Activated CD4-positive, alpha-beta T cell treated with anti-CD3 and anti-CD28 coated beads, Interleukin-2, amount 10 ng/mL, durations not matched to agents 7 days and 5 days (primary cell): ENCODE data around the gene TRIM36. TPM values are rescaled to one million over a fixed set of nuclear protein-coding genes. Genes with fewer than 3 reads are reported as not detected.

Experiments used
- CTCF ChIA-PET: fragments of 350-600 bp; sonication (Branson Sonifier 250); formaldehyde crosslinking; loops from one replicate; lab custom pipeline; 2021; ENCODE audit warnings: antibody characterized with exemption; lab: Charles Lee
- POLR2A ChIA-PET: fragments of 350-600 bp; sonication (Branson Sonifier 250); formaldehyde crosslinking; loops from one replicate; lab custom pipeline; 2021; ENCODE audit warnings: antibody characterized with exemption; lab: Charles Lee
- DNase-seq: peaks from one replicate; pipeline ENCODE4 v3.0.0-alpha.2; 2020
- H3K27ac Mint-ChIP-seq: one replicate; pipeline ENCODE4 v1.8.0; 2021; ENCODE audit warnings: mild to moderate bottlenecking, moderate library complexity, mixed read lengths
- H3K27me3 Mint-ChIP-seq: one replicate; pipeline ENCODE4 v1.8.0; 2021; ENCODE audit warnings: mixed read lengths
- H3K36me3 Mint-ChIP-seq: one replicate; pipeline ENCODE4 v1.8.0; 2021; ENCODE audit warnings: low read depth, mixed read lengths
- H3K4me1 Mint-ChIP-seq: one replicate; pipeline ENCODE4 v1.8.0; 2021; ENCODE audit warnings: mixed read lengths
- H3K4me3 Mint-ChIP-seq: one replicate; pipeline ENCODE4 v1.8.0; 2021; ENCODE audit warnings: mild to moderate bottlenecking, moderate library complexity, mixed read lengths
- H3K9me3 Mint-ChIP-seq: one replicate; pipeline ENCODE4 v1.8.0; 2021; ENCODE audit warnings: mixed read lengths
- total RNA-seq, 2 experiments: library from RNA; stranded (reverse); gene quantifications; one replicate each; pipeline ENCODE4 v1.2.3, GENCODE V29; 2021

Gene TRIM36, protein sequence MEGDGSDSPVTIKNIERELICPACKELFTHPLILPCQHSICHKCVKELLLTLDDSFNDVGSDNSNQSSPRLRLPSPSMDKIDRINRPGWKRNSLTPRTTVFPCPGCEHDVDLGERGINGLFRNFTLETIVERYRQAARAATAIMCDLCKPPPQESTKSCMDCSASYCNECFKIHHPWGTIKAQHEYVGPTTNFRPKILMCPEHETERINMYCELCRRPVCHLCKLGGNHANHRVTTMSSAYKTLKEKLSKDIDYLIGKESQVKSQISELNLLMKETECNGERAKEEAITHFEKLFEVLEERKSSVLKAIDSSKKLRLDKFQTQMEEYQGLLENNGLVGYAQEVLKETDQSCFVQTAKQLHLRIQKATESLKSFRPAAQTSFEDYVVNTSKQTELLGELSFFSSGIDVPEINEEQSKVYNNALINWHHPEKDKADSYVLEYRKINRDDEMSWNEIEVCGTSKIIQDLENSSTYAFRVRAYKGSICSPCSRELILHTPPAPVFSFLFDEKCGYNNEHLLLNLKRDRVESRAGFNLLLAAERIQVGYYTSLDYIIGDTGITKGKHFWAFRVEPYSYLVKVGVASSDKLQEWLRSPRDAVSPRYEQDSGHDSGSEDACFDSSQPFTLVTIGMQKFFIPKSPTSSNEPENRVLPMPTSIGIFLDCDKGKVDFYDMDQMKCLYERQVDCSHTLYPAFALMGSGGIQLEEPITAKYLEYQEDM
- not detected for total RNA-seq

DNA sequence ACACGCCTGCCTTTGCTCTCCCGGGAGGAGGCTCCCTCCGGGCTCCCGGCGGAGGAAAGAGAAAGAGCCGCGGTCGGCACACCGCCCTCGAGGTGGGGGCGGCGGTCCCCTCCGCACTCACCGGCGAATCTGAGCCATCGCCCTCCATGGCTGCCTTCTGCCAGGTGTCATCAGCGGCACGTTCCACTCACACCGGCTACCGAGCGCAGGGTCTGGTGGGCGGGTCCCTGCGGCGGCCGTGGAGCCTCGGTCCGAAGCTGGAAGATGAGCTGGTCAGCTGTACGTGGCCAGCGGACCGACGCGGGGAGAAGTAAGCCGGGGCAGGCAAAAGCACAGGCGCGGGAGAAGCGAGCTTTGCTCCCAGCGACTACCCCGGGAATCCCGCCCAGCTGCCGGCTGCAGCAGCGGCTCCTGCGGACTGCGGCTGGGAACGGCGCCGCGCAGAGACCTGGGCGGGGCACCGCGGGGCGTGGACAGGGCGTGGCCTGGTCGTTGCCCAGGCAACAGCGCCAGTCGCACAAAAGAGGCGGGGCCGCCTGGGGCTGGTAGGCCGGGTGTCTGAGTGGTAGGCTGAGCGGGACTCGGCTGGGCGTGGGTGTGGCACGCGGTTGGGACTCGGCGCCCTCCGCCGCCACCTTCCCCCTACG lies at the start of gene TRIM36:
Gene TRIM36 (minus strand): TSS at position 422 of the 647 bp plus-strand sequence. CDS start 274 bp downstream, at position 148.
- POLR2A ChIA-PET: no interaction called here
- peaks cover 15% of the 10 kb centered on the region for H3K4me1 Mint-ChIP-seq
- peak within 1 kb of the TSS; percentile 76 for H3K4me3 Mint-ChIP-seq
- peaks cover 15% of the 10 kb centered on the region for H3K9me3 Mint-ChIP-seq
- H3K27me3 Mint-ChIP-seq: peaks cover 61% of the 10 kb centered on the region
- CTCF ChIA-PET: interaction anchor here (1.3 kb wide), 1 partner anchor 386 kb away, joined by 3 read pairs; no protein-coding TSS in a partner anchor
- peak; percentile 93 for DNase-seq
- H3K36me3 Mint-ChIP-seq: peaks cover 3% of the 10 kb centered on the region
- no peak within 1 kb of the TSS for H3K27ac Mint-ChIP-seq

DNA sequence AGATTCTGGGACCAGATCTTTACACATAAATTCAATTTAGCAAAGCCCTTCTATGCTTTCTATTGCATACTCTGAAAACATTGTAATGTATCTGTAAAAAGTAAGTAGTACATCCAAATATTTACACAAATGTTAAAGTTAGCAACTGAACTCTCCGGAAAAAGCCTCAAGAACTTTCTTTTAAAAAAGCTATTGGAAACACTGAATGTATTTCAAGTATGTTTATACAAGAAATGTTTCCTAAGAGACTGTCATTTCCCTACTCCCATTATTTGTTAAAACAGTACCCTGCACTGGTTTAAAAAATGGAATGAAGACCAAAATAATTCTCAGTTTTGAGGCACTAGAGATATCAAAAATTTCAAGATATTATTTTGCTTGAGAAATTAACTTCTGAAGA lies 44.8 kb upstream of the TRIM36 start:
- Mint-ChIP-seq H3K36me3 (peaks cover 23% of the 10 kb centered on the region), H3K4me1 (peaks cover 12% of the 10 kb centered on the region), H3K27me3 (no peaks in the 10 kb centered on the region), H3K27ac (no peak overlapping the region), H3K4me3 (no peak overlapping the region), H3K9me3 (no peaks in the 10 kb centered on the region)
- CTCF ChIA-PET: no interaction called here
- DNase-seq: no peak
- POLR2A ChIA-PET: no interaction called here

DNA sequence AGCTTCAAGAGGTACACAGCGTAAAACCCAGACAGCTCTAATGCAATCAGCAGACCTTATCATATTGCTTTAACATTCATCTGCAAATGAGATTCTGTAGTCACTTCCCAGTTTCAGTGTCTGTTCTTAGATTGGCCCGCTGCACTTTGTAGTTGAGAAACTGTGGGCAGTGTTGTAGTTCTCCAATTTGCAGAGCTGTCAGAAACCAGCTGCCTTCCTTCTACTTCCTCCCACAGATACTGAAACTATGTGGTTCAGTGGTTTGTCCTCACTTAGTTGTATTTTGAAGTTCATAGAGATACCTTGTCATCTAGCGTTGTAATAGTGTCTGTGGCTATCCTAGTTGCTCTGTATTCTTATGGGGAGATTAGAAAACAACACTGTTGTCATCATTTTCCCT lies 39.6 kb upstream of the TRIM36 start:
- no peaks in the 10 kb centered on the region for H3K9me3 Mint-ChIP-seq
- peak overlapping the region; percentile 50 for H3K4me3 Mint-ChIP-seq
- ChIA-PET CTCF (no interaction called here), POLR2A (no interaction called here)
- peak overlapping the region; percentile 85 for H3K27ac Mint-ChIP-seq
- peaks cover 23% of the 10 kb centered on the region for H3K4me1 Mint-ChIP-seq
- no peaks in the 10 kb centered on the region for H3K27me3 Mint-ChIP-seq
- peaks cover 18% of the 10 kb centered on the region for H3K36me3 Mint-ChIP-seq
- DNase-seq: peak; percentile 84

DNA sequence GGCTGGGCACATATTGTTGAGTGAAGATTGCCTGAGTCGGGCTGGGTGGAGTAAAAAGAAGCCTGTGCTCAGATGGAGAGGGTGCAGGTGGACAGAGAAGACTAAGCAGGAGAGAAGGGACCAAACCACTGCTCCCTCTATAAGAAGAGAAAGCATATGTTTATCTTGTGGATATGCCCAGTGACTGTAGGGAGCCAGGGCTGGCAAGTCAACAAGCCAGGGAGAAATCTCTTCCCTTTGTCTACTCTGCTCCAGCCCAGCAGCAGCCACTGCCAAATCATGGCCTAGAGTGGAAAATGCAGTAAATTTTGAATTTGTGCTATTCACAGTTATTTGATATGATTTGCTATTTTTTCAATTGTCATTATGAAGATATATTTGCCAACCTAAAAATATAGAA lies 33.2 kb upstream of the TRIM36 start:
- Mint-ChIP-seq H3K27me3 (no peaks in the 10 kb centered on the region), H3K4me1 (no peaks in the 10 kb centered on the region), H3K4me3 (no peak overlapping the region), H3K27ac (no peak overlapping the region), H3K36me3 (peaks cover 2% of the 10 kb centered on the region), H3K9me3 (no peaks in the 10 kb centered on the region)
- no peak for DNase-seq
- ChIA-PET CTCF (no interaction called here), POLR2A (no interaction called here)

DNA sequence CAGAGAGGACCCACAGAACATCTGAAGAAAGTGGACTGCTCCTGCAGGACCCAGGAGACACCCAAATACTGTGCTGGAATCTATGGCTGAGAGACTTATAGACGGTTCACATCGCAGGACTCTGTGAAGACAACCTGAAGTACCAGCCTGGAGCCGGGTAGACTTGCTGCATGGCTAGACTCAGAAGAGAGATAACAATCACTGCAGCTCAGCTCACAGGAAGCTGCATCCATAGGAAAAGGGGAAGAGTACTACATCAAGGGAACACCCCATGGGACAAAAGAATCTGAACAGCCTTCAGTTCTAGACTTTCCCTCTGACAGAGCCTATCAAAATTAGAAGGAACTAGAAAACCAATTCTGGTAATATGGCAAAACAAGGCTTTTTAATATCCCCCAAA lies 26.5 kb upstream of the TRIM36 start:
- Mint-ChIP-seq H3K27me3 (peaks cover 2% of the 10 kb centered on the region), H3K9me3 (no peaks in the 10 kb centered on the region), H3K36me3 (no peaks in the 10 kb centered on the region), H3K4me1 (no peaks in the 10 kb centered on the region), H3K4me3 (no peak overlapping the region), H3K27ac (no peak overlapping the region)
- ChIA-PET CTCF (no interaction called here), POLR2A (no interaction called here)
- DNase-seq: no peak

DNA sequence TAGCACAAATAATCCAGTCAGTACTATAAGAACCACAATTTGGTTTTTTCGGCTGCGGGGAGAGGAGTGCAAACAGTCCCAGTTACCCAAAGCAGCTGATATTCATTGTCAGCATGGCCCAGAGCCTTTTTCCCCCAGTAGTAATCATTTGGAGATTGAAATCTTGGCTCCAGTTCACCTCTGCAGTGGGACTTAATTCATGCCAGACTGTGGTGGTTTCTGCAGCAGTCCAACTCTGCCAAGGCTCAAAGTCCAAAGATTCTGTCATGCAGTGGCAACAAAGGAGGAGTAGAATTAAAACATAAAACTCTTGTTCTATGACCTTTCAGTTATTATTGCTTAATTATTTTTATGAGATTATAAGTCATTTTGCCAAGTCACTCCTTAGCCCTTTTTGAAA lies 25.0 kb upstream of the TRIM36 start:
- Mint-ChIP-seq H3K27me3 (peaks cover 2% of the 10 kb centered on the region), H3K4me3 (no peak overlapping the region), H3K4me1 (no peaks in the 10 kb centered on the region), H3K27ac (no peak overlapping the region), H3K36me3 (no peaks in the 10 kb centered on the region), H3K9me3 (no peaks in the 10 kb centered on the region)
- no peak for DNase-seq
- POLR2A ChIA-PET: no interaction called here
- CTCF ChIA-PET: no interaction called here

DNA sequence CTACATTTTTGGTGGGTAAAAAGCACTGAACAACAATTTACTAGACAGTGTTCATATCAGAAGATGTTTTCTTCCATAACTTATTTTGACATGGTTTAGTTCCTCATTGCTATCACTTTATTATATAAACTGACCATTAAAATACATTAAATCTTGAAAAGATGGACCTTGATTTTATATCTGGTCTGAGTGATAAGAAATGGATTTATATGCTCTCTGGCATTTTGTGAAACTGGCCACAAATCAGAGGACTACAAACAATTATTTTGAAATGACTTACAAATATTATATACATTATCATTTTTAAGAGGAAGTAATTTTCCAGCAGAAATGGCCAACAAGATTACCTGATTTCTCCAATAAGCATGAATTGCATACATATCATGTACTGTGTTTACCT lies 23.6 kb upstream of the TRIM36 start:
- H3K9me3 Mint-ChIP-seq: no peaks in the 10 kb centered on the region
- DNase-seq: no peak
- ChIA-PET POLR2A (no interaction called here), CTCF (no interaction called here)
- H3K27ac Mint-ChIP-seq: no peak overlapping the region
- H3K36me3 Mint-ChIP-seq: no peaks in the 10 kb centered on the region
- H3K27me3 Mint-ChIP-seq: peaks cover 7% of the 10 kb centered on the region
- H3K4me1 Mint-ChIP-seq: no peaks in the 10 kb centered on the region
- no peak overlapping the region for H3K4me3 Mint-ChIP-seq

DNA sequence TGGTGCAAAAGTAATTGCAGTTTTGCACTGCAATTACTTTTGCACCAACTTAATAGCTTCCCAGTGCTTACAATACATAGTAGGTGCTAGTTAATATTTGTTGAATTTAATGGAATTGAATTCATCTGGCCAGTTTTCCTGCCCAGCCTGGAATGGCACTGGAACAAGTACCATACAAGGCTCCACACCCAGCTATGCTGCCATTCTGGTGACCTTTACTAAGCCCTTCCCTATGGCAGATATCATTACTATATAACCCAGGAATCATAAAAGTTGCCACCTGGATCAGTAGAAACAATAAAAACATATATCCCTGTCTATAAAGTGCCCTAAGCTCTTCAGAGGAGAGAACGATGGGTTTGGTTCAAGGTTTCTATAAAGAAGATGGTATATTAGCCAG lies 22.4 kb upstream of the TRIM36 start:
- Mint-ChIP-seq H3K9me3 (no peaks in the 10 kb centered on the region), H3K36me3 (no peaks in the 10 kb centered on the region), H3K4me3 (no peak overlapping the region), H3K27me3 (peaks cover 10% of the 10 kb centered on the region), H3K27ac (no peak overlapping the region), H3K4me1 (no peaks in the 10 kb centered on the region)
- DNase-seq: no peak
- ChIA-PET POLR2A (no interaction called here), CTCF (no interaction called here)

DNA sequence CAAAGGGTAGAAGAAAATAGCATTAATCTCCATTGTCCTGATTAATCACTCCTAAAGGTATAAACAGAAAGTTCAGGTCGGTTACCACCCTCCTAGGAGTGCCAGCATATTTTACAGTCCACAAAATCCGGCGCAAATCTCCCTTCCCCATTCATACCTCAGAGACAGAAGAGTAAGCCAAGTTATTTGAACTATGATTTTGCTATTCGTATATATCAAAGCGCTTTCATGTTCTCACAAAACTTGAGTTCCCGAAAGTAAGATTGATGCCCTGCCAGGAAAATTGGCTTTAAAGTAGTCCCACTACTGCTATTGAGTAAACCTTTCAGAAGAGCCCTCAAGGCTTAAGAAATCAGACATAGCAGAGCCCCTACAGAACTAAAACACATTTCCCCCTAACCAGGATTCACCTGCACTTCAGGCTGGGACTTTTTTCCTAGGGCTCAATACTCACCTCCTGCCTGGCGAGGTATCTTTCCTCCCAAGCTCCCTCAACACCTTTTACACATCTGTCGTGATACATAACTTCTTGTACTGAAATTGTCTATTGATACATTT lies 21.8 kb upstream of the TRIM36 start:
- Mint-ChIP-seq H3K27ac (no peak overlapping the region), H3K4me1 (no peaks in the 10 kb centered on the region), H3K36me3 (no peaks in the 10 kb centered on the region), H3K4me3 (no peak overlapping the region), H3K9me3 (no peaks in the 10 kb centered on the region), H3K27me3 (peaks cover 15% of the 10 kb centered on the region)
- DNase-seq: no peak
- POLR2A ChIA-PET: no interaction called here
- CTCF ChIA-PET: no interaction called here

DNA sequence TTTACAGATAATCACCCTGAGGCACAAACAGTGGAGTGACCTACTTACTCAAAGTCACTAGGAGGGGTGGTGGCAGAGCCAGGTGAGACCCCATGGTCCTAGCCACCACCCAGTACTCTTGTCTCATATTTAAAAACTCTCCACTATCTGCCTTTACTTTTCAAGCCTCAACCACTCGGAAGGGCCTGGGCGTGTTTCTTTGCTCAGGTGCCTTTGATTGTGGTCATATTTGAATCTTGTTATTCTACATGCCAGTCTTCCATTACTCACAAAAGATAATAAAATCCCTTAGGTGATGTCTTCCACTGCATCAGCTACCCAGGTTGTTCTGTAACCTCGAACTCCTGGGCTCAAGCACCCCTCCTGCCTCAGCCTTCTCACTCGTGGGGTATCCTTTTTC lies 20.7 kb upstream of the TRIM36 start:
- DNase-seq: no peak
- H3K4me1 Mint-ChIP-seq: no peaks in the 10 kb centered on the region
- ChIA-PET CTCF (no interaction called here), POLR2A (no interaction called here)
- H3K36me3 Mint-ChIP-seq: no peaks in the 10 kb centered on the region
- H3K27ac Mint-ChIP-seq: no peak overlapping the region
- H3K4me3 Mint-ChIP-seq: no peak overlapping the region
- peaks cover 20% of the 10 kb centered on the region for H3K27me3 Mint-ChIP-seq
- H3K9me3 Mint-ChIP-seq: no peaks in the 10 kb centered on the region

DNA sequence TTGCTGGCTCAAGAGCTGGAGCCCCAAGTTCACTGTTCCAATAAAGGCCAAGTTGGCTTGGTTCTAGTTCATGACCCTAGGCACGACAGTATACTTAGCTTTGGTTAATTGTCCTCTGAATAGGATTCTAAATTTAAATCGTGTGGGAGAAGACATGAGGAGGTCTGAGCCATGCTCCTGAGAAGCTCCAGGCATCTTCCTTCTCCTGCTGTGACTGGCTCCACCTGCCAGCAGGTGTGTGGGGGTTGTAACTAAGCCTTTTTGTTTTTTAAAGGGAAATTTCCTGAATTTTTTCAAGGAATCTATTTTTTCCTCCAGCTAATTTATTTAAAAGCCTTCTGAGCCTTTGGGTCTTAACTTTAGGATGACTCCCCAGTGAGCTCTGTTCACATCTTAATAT lies 20.2 kb upstream of the TRIM36 start:
- Mint-ChIP-seq H3K27ac (no peak overlapping the region), H3K9me3 (no peaks in the 10 kb centered on the region), H3K4me3 (no peak overlapping the region), H3K4me1 (no peaks in the 10 kb centered on the region), H3K36me3 (no peaks in the 10 kb centered on the region), H3K27me3 (peaks cover 21% of the 10 kb centered on the region)
- ChIA-PET POLR2A (no interaction called here), CTCF (interaction anchor here (0.9 kb wide), 1 partner anchor 13 kb away, joined by 4 read pairs; no protein-coding TSS in a partner anchor)
- no peak for DNase-seq

DNA sequence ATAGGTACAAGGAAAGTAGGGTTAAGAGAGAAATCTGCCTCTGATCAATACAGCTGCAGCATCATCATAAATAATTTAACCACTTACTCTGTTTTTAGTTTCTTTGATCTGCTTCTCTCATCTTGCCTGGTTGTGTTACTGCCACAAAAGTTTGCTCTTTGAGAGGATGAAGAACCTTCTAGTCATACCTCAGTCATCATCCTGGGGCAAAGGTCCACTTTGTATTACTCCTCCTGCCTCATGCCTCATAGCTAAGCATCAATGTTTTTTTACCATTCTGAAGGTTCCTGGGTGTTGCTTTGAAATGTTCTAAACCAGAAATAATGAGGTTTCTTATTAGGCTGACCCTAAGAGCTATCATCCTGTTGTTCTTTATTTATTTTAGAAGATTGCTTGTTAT lies 17.1 kb upstream of the TRIM36 start:
- peaks cover 45% of the 10 kb centered on the region for H3K27me3 Mint-ChIP-seq
- H3K27ac Mint-ChIP-seq: no peak overlapping the region
- H3K4me1 Mint-ChIP-seq: no peaks in the 10 kb centered on the region
- H3K9me3 Mint-ChIP-seq: no peaks in the 10 kb centered on the region
- H3K4me3 Mint-ChIP-seq: no peak overlapping the region
- ChIA-PET POLR2A (no interaction called here), CTCF (no interaction called here)
- H3K36me3 Mint-ChIP-seq: no peaks in the 10 kb centered on the region
- no peak for DNase-seq

DNA sequence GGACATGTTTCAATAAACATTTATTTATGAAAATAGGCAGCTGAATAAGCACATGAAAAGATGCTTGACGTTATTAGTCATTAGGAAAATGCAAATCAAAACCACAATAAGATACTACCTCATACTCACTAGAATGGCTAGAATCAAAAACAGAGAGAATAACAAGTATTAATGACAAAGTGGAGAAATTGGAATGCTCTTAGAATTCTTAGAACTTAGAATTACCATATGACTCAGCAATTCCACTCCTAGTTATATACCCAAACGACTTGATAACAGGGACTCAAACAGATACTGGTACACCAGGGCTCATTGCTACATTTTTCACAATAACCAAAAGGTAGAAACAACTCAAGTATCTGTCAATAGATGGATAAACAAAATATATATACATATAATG lies 15.1 kb upstream of the TRIM36 start:
- Mint-ChIP-seq H3K27ac (no peak overlapping the region), H3K9me3 (no peaks in the 10 kb centered on the region), H3K27me3 (peaks cover 62% of the 10 kb centered on the region), H3K4me1 (peaks cover 9% of the 10 kb centered on the region), H3K36me3 (no peaks in the 10 kb centered on the region), H3K4me3 (no peak overlapping the region)
- no peak for DNase-seq
- POLR2A ChIA-PET: no interaction called here
- CTCF ChIA-PET: interaction anchor here (0.9 kb wide), 1 partner anchor 19 kb away, joined by 3 read pairs; no protein-coding TSS in a partner anchor
